ENCODE results near the gene RIMS3. TPM values are rescaled to one million over a fixed set of nuclear protein-coding genes. Genes with fewer than 3 reads are reported as not detected.

RIMS3 gene
- total and polyA plus RNA-seq, 12 donors, result 0.14 to 2.0 (median 0.71) TPM

- intact Hi-C loops (cut with DNase I), result loop anchor here in 2 of 10 donors (10.0 kb wide), 1 partner anchor 49 kb away; no protein-coding TSS in a partner anchor
- no peaks in the 10 kb centered on the region for H3K9me3 ChIP-seq
- no peak overlapping the region for H3K4me3 ChIP-seq
- no peaks in the 10 kb centered on the region for H3K27me3 ChIP-seq
- WGBS, 2 donors, result 48 to 65% methylated on average over 8 of the region's 8 CpGs
- H3K4me1 ChIP-seq, result peaks cover 0 to 20% (median 12%) of the 10 kb centered on the region in 9 donors
- H3K27ac ChIP-seq, result no peak overlapping the region
- ATAC-seq (no peak), DNase-seq (no peak)
- TF ChIP-seq CTCF (IDR thresholded peaks at IDR 0.05), result no peak
- no peaks in the 10 kb centered on the region for H3K36me3 ChIP-seq
These were observed 1.9 kb downstream of the RIMS3 start for GRCh38 chr1:40663324-40664166.

DNA sequence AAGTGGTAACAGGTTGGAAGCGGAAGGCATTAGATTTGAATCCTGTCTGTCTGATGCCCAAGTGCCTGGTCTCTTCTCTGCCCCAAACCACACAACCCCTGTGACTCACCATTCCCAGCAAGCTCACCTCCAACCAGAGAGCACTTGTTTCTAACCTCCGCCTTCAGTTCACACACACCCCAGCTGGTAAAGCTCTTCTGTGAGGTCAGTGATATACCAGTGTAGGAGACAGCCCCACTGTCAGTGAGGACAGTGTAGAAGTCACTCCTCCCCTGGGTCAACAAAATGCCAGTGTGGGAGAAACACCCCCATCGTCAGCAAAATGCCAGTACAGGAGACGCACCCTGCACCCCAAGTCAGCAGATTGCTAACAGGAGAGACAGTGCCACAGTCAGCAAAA, 2.6 kb downstream of the RIMS3 start:
- Histone ChIP-seq H3K4me3 (no peak overlapping the region), H3K9me3 (no peaks in the 10 kb centered on the region), H3K36me3 (no peaks in the 10 kb centered on the region), H3K4me1 (peaks cover 0 to 19% (median 11%) of the 10 kb centered on the region in 9 donors), H3K27me3 (no peaks in the 10 kb centered on the region), H3K27ac (no peak overlapping the region)
- intact Hi-C loops (cut with DNase I), result loop anchor here in 2 of 10 donors (10.0 kb wide), 1 partner anchor 48 kb away; no protein-coding TSS in a partner anchor
- DNase-seq (no peak), ATAC-seq (no peak)
- 80 to 89% methylated on average over 4 of the region's 4 CpGs for WGBS, 2 donors
- TF ChIP-seq CTCF (IDR thresholded peaks at IDR 0.05), result no peak

- intact Hi-C loops (cut with DNase I), result loop anchor here in 2 of 10 donors (10.0 kb wide), 1 partner anchor 47 kb away; no protein-coding TSS in a partner anchor
- no peak overlapping the region for H3K4me3 ChIP-seq
- no peak for TF ChIP-seq CTCF (IDR thresholded peaks at IDR 0.05)
- ATAC-seq (no peak), DNase-seq (no peak)
- H3K36me3 ChIP-seq, result no peaks in the 10 kb centered on the region
- no peaks in the 10 kb centered on the region for H3K9me3 ChIP-seq
- no peaks in the 10 kb centered on the region for H3K27me3 ChIP-seq
- H3K4me1 ChIP-seq, result peaks cover 0 to 19% (median 11%) of the 10 kb centered on the region in 9 donors
- no peak overlapping the region for H3K27ac ChIP-seq
- WGBS, 2 donors, result 72 to 88% methylated on average over 6 of the region's 6 CpGs
These were observed 3.3 kb downstream of the RIMS3 start for GRCh38 chr1:40662151-40662550.

DNA sequence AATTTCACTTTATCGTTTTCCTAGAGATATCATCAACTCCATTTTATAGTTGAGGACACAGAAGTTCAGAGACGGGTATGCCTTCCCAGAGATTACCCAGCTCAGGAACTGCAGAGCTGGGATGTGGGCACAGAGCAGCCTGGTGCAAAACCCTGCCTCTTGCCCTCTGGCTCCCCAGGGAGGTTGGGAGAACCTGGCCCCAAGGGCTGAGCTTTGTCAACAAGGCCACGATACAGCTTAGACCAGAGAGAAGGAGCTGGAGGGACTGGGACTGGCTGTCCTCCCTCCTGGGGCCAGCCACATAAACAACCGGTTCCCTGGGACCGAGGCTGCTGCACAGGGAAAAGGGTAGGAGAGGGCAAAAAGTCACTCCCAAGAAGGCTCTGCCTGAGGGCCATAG, 3.8 kb downstream of the RIMS3 start:
- no peaks in the 10 kb centered on the region for H3K9me3 ChIP-seq
- intact Hi-C loops (cut with DNase I), result loop anchor here in 2 of 10 donors (10.0 kb wide), 1 partner anchor 47 kb away; no protein-coding TSS in a partner anchor
- H3K27me3 ChIP-seq, result no peaks in the 10 kb centered on the region
- peaks cover 0 to 19% (median 11%) of the 10 kb centered on the region in 9 donors for H3K4me1 ChIP-seq
- no peak overlapping the region for H3K4me3 ChIP-seq
- H3K36me3 ChIP-seq, result no peaks in the 10 kb centered on the region
- no peak overlapping the region for H3K27ac ChIP-seq
- WGBS, 2 donors, result 70% methylated on average over 5 of the region's 5 CpGs
- no peak for TF ChIP-seq CTCF (IDR thresholded peaks at IDR 0.05)
- no peak for ATAC-seq
- no peak for DNase-seq
